Renal cortex interstitium (tissue), 11 donors: ENCODE data around the gene PXDN. TPM values are rescaled to one million over a fixed set of nuclear protein-coding genes. Genes with fewer than 3 reads are reported as not detected.
"Not testable (repeated sequence)": the region's sequence is repeated elsewhere in the genome, so short reads cannot be mapped to it uniquely, and the experiment has no call there.

Experiments used
- DNase-seq, 11 donors: peaks; one replicate each; pipeline ENCODE4 v3.0.0-alpha.2; 2013; ENCODE audit warnings: low read depth in 9 of 11, low spot score in 4 of 11; ENCODE audit errors: extremely low read depth in 1 of 11
- polyA plus RNA-seq, 3 donors: library from polyadenylated mRNA; unstranded; fragments of 120-200 nt; gene quantifications; one replicate each; pipeline ENCODE4 v1.2.1, GENCODE V29; 2013; ENCODE audit not compliant: insufficient read length in 3 of 3

PXDN gene
- polyA plus RNA-seq, 3 donors: 149 to 194 (median 168) TPM

- DNase-seq: peak in 1 of 11 donors; percentile 34
These were observed 43.3 kb downstream of the PXDN start for GRCh38 chr2:1701020-1701419.

GRCh38 chr2:1700427-1700826 lies 43.9 kb downstream of the PXDN start:
- not testable (repeated sequence) for DNase-seq

- no peak for DNase-seq
These were observed 45.9 kb downstream of the PXDN start for GRCh38 chr2:1698188-1698945.

- DNase-seq: no peak
These were observed 46.7 kb downstream of the PXDN start for GRCh38 chr2:1697601-1698000.

GRCh38 chr2:1696472-1696871 lies 47.8 kb downstream of the PXDN start:
- DNase-seq: no peak

GRCh38 chr2:1694371-1695271 lies 49.7 kb downstream of the PXDN start:
- DNase-seq: no peak

- no peak for DNase-seq
These were observed 50.6 kb downstream of the PXDN start for GRCh38 chr2:1693723-1694122.

GRCh38 chr2:1692342-1692741 lies 52.0 kb downstream of the PXDN start:
- no peak for DNase-seq

GRCh38 chr2:1691366-1691765 lies 52.9 kb downstream of the PXDN start:
- no peak for DNase-seq

GRCh38 chr2:1690056-1690775 lies 54.1 kb downstream of the PXDN start:
- DNase-seq: no peak

- no peak for DNase-seq
These were observed 55.5 kb downstream of the PXDN start for GRCh38 chr2:1688859-1689258.

GRCh38 chr2:1688161-1688560 lies 56.2 kb downstream of the PXDN start:
- no peak for DNase-seq

- no peak for DNase-seq
These were observed 57.1 kb downstream of the PXDN start for GRCh38 chr2:1687254-1687653.

GRCh38 chr2:1686784-1687105 lies 57.6 kb downstream of the PXDN start:
- peak in 1 of 11 donors; percentile 37 for DNase-seq

- no peak for DNase-seq
These were observed 58.1 kb downstream of the PXDN start for GRCh38 chr2:1685957-1686783.

- DNase-seq: no peak
These were observed 59.0 kb downstream of the PXDN start for GRCh38 chr2:1685078-1685956.

- DNase-seq: no peak
These were observed 61.0 kb downstream of the PXDN start for GRCh38 chr2:1683297-1683696.

GRCh38 chr2:1682181-1682440 lies 62.2 kb downstream of the PXDN start:
- no peak for DNase-seq
